ENCODE measurements around the gene UCN.
A peak's percentile ranks its signal among the peaks of the same experiment; 100 is the strongest.
"Not testable (repeated sequence)": the region's sequence is repeated elsewhere in the genome, so short reads cannot be mapped to it uniquely, and the experiment has no call there.

Gene UCN

DNA sequence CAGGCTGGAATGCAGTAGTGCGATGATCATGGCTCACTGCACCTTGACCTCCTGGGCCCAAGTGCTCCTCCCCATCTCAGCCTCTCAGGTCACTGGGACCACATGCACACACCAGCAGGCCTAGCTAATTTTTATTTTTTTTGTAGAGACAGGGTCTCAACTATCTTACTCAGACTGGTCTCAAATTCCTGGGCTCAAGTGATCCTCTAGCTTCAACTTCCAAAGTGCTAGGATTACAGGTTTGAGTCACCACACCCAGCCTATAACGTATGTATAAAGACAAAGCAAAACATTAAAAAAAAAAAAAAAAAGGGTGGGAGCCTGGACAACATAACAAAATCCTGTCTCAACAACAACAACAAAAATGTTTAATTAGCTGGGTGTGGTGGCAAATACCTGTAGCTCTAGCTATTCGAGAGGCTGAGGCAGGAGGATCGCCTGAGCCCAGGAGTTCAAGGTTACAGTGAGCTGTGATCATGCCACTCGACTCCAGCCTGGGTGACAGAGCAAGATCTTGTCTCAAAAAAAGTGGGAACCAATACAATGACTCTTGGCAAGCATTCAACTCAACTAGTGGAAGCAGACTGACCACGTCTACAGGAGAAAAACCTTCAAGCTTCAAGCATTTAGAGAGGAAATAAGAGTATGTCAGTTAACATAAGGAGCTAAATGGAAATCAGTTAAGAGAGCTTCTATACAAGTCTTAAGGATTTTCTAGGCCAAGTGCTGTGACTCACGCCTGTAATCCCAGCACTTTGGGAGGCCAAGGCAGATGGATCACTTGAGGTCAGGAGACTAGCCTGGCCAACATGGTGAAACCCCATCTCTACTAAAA, 45.7 kb upstream of the UCN start:
- Histone ChIP-seq H4K20me1 (ENCODE audit: control insufficient read depth, insufficient read depth, low read depth, low read length) (no peaks in the 10 kb centered on the region), H3K9me3 (ENCODE audit: control insufficient read depth, insufficient read depth, low read length) (no peaks in the 10 kb centered on the region), H3K4me1 (ENCODE audit: control insufficient read depth, low read length) (peaks cover 49% of the 10 kb centered on the region), H3K4me2 (ENCODE audit: low read length) (0 out of 2 replicates have a peak overlapping the region, but pooled peaks have one; percentile 0), H3K27ac (ENCODE audit: low read depth, low read length) (no peak overlapping the region), H3K27me3 (ENCODE audit: control insufficient read depth, low read length) (no peaks in the 10 kb centered on the region), H3K36me3 (ENCODE audit: control insufficient read depth, low read length) (peaks cover 27% of the 10 kb centered on the region), H3F3A (ENCODE audit: control insufficient read depth, insufficient read depth) (peaks cover 2% of the 10 kb centered on the region; the same call in 1 of the 2 replicates), H3K9me2 (replicated peaks; ENCODE audit: control insufficient read depth, low read length) (no peaks in the 10 kb centered on the region), H3K79me2 (ENCODE audit: control insufficient read depth, low read length) (peaks cover 97% of the 10 kb centered on the region), H3K4me3 (ENCODE audit: low read length) (no peak overlapping the region)
- TF ChIP-seq EZH2phosphoT487 (IDR thresholded peaks at IDR 0.05; ENCODE audit: borderline replicate concordance, low read length), result no peak
- TF ChIP-seq, protein P1, sequence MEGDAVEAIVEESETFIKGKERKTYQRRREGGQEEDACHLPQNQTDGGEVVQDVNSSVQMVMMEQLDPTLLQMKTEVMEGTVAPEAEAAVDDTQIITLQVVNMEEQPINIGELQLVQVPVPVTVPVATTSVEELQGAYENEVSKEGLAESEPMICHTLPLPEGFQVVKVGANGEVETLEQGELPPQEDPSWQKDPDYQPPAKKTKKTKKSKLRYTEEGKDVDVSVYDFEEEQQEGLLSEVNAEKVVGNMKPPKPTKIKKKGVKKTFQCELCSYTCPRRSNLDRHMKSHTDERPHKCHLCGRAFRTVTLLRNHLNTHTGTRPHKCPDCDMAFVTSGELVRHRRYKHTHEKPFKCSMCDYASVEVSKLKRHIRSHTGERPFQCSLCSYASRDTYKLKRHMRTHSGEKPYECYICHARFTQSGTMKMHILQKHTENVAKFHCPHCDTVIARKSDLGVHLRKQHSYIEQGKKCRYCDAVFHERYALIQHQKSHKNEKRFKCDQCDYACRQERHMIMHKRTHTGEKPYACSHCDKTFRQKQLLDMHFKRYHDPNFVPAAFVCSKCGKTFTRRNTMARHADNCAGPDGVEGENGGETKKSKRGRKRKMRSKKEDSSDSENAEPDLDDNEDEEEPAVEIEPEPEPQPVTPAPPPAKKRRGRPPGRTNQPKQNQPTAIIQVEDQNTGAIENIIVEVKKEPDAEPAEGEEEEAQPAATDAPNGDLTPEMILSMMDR (IDR thresholded peaks at IDR 0.05; ENCODE audit: low read depth, low read length, poor library complexity, severe bottlenecking), result no peak

DNA sequence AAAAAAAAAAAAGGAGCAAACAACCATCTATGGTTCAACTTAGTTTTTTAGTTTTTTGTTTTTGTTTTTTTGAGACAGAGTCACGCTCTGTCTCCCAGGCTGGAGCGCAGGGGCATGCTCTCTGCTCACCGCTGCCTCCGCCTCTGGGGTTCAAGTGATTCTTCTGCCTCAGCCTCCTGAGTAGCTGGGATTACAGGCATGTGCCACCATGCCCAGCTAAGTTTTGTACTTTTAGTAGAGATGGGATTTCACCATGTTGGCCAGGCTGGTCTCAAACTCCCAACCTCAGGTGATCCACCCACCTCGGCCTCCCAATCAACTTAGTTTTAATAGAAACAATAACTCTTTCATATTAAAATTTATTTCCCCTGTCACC, 45.1 kb upstream of the UCN start:
- not testable (repeated sequence) for H4K20me1 ChIP-seq (ENCODE audit: control insufficient read depth, insufficient read depth, low read depth, low read length); H3K4me3 ChIP-seq (ENCODE audit: low read length); H3K9me3 ChIP-seq (ENCODE audit: control insufficient read depth, insufficient read depth, low read length); H3F3A ChIP-seq (ENCODE audit: control insufficient read depth, insufficient read depth); H3K9me2 ChIP-seq (replicated peaks; ENCODE audit: control insufficient read depth, low read length); H3K27ac ChIP-seq (ENCODE audit: low read depth, low read length); H3K4me2 ChIP-seq (ENCODE audit: low read length); H3K27me3 ChIP-seq (ENCODE audit: control insufficient read depth, low read length)
- peaks cover 95% of the 10 kb centered on the region for H3K79me2 ChIP-seq (ENCODE audit: control insufficient read depth, low read length)
- peaks cover 23% of the 10 kb centered on the region for H3K36me3 ChIP-seq (ENCODE audit: control insufficient read depth, low read length)
- peaks cover 46% of the 10 kb centered on the region for H3K4me1 ChIP-seq (ENCODE audit: control insufficient read depth, low read length)

DNA sequence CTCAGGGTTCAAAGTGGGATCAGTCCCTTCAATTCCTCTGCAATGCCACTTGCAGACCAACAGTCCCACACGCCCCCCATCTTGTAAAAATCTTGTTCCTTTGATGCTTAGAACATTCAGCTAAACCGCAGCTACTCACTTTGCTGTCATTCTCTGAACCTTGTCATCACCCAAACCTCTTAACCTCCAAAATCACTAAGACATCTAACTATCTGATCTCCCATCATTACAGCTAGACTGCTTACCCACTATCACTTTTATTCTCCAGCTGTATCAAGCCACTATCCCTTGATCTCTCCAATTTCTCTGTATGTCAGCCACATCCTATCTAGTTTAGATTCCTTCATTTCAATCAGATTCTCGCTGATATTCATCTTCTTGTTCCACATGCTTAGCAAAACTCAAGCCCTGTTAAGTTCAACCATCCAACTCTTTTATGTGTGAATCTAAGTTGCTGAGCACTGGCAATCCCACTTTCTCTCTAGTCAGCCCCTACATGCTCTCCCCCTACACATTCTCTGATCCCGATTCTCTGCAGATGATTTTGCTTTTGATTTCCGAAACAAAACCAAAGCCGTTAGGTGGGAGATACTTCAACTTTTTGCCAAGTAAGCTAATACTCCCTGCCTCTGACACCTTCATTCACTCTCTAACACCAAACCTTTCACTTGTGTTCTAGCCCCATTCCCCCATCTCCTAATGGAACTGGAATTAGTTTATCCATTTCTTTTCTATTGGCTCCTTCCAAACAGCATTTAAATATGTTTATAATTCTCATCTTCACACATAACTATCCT, 43.8 kb upstream of the UCN start:
- no peak overlapping the region for H3K27ac ChIP-seq (ENCODE audit: low read depth, low read length)
- H3K4me1 ChIP-seq (ENCODE audit: control insufficient read depth, low read length), result peaks cover 39% of the 10 kb centered on the region
- H3K9me2 ChIP-seq (replicated peaks; ENCODE audit: control insufficient read depth, low read length), result no peaks in the 10 kb centered on the region
- H3K79me2 ChIP-seq (ENCODE audit: control insufficient read depth, low read length), result peaks cover 95% of the 10 kb centered on the region
- no peaks in the 10 kb centered on the region for H3K27me3 ChIP-seq (ENCODE audit: control insufficient read depth, low read length)
- no peak overlapping the region for H3K4me3 ChIP-seq (ENCODE audit: low read length)
- no peaks in the 10 kb centered on the region for H3K9me3 ChIP-seq (ENCODE audit: control insufficient read depth, insufficient read depth, low read length)
- H3K4me2 ChIP-seq (ENCODE audit: low read length), result no peak overlapping the region
- H3K36me3 ChIP-seq (ENCODE audit: control insufficient read depth, low read length), result peaks cover 17% of the 10 kb centered on the region
- 0 out of 2 replicates have a peak, but pooled peaks cover 3% of the 10 kb centered on the region for H4K20me1 ChIP-seq (ENCODE audit: control insufficient read depth, insufficient read depth, low read depth, low read length)
- TF ChIP-seq, protein P1 (IDR thresholded peaks at IDR 0.05; ENCODE audit: low read depth, low read length, poor library complexity, severe bottlenecking), result no peak
- no peak for TF ChIP-seq EZH2phosphoT487 (IDR thresholded peaks at IDR 0.05; ENCODE audit: borderline replicate concordance, low read length)
- H3F3A ChIP-seq (ENCODE audit: control insufficient read depth, insufficient read depth), result peaks cover 2% of the 10 kb centered on the region; the same call in 1 of the 2 replicates
